Activated naive CD8-positive, alpha-beta T cell (primary cell): Measurements from ENCODE around the gene PPP1R1B.

Source experiments
- H3K27ac Mint-ChIP-seq: one replicate; pipeline ENCODE4 v1.8.0; 2021; ENCODE audit warnings: mixed read lengths
- H3K27me3 Mint-ChIP-seq: one replicate; pipeline ENCODE4 v1.8.0; 2021; ENCODE audit warnings: mixed read lengths
- H3K36me3 Mint-ChIP-seq: one replicate; pipeline ENCODE4 v1.8.0; 2021; ENCODE audit warnings: mixed read lengths
- H3K4me1 Mint-ChIP-seq: one replicate; pipeline ENCODE4 v1.8.0; 2021; ENCODE audit warnings: low read depth, mixed read lengths
- H3K4me3 Mint-ChIP-seq: one replicate; pipeline ENCODE4 v1.8.0; 2021; ENCODE audit warnings: mild to moderate bottlenecking, mixed read lengths
- H3K9me3 Mint-ChIP-seq: one replicate; pipeline ENCODE4 v1.8.0; 2021; ENCODE audit warnings: low read depth, mixed read lengths

PPP1R1B gene

GRCh38 chr17:39618956-39619785 lies 7.6 kb upstream of the PPP1R1B start:
- Mint-ChIP-seq H3K4me1 (peaks cover 11% of the 10 kb centered on the region), H3K27ac (no peak overlapping the region), H3K9me3 (no peaks in the 10 kb centered on the region), H3K36me3 (no peaks in the 10 kb centered on the region), H3K27me3 (no peaks in the 10 kb centered on the region), H3K4me3 (peak overlapping the region; percentile 44)

GRCh38 chr17:39619786-39620101 lies 7.0 kb upstream of the PPP1R1B start:
- H3K4me3 Mint-ChIP-seq = no peak overlapping the region
- H3K27me3 Mint-ChIP-seq = no peaks in the 10 kb centered on the region
- H3K27ac Mint-ChIP-seq = no peak overlapping the region
- peaks cover 11% of the 10 kb centered on the region for H3K4me1 Mint-ChIP-seq
- H3K9me3 Mint-ChIP-seq = no peaks in the 10 kb centered on the region
- H3K36me3 Mint-ChIP-seq = no peaks in the 10 kb centered on the region

GRCh38 chr17:39621523-39622379 lies 5.0 kb upstream of the PPP1R1B start:
- peak overlapping the region; percentile 70 for H3K4me3 Mint-ChIP-seq
- no peaks in the 10 kb centered on the region for H3K36me3 Mint-ChIP-seq

GRCh38 chr17:39622380-39623006 lies 4.3 kb upstream of the PPP1R1B start:
- H3K4me1 Mint-ChIP-seq = peaks cover 20% of the 10 kb centered on the region
- no peaks in the 10 kb centered on the region for H3K36me3 Mint-ChIP-seq
- peak overlapping the region; percentile 70 for H3K4me3 Mint-ChIP-seq
- no peaks in the 10 kb centered on the region for H3K9me3 Mint-ChIP-seq
- no peak overlapping the region for H3K27ac Mint-ChIP-seq
- peaks cover 1% of the 10 kb centered on the region for H3K27me3 Mint-ChIP-seq

More at GRCh38 chr17:39621523-39622379, 5.0 kb upstream of the PPP1R1B start:
- Mint-ChIP-seq H3K4me1 (peaks cover 18% of the 10 kb centered on the region), H3K27me3 (peaks cover 1% of the 10 kb centered on the region), H3K9me3 (no peaks in the 10 kb centered on the region), H3K27ac (no peak overlapping the region)

DNA sequence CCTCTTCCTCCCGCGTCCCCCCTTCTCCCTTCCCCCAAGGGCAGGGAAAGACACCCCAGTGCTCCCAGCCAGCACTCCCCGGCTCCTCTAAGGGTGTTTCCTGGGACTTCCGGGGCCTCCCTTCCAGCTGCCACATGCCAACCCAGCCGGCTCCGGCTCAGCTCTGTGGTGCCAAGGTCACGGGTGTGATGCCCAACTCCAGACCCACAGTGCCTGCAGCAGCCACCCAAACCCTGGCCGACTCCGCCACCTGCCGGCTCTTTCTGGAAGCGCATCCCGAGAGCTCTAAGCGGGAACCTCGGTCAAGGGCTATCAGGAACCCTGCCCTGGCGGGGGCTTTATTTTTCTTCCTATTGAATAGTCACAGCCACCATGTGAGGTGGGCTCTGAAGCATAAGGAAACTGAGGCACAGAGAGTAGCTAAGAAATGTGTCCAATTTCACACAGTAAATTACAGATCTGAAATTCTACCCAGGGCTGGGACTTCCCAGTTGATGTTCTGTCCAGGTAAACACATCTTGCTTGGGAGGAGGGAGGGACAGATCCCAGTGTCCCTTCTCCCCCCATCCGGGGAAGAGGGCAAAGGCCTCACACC lies 3.3 kb upstream of the PPP1R1B start:
- Mint-ChIP-seq H3K27me3 (peaks cover 1% of the 10 kb centered on the region), H3K27ac (no peak overlapping the region), H3K9me3 (no peaks in the 10 kb centered on the region), H3K4me3 (no peak overlapping the region), H3K4me1 (peaks cover 20% of the 10 kb centered on the region), H3K36me3 (no peaks in the 10 kb centered on the region)

GRCh38 chr17:39624313-39624712 lies 2.4 kb upstream of the PPP1R1B start:
- Mint-ChIP-seq H3K4me1 (peaks cover 20% of the 10 kb centered on the region), H3K36me3 (no peaks in the 10 kb centered on the region), H3K27ac (no peak overlapping the region), H3K4me3 (no peak overlapping the region), H3K9me3 (no peaks in the 10 kb centered on the region), H3K27me3 (peaks cover 4% of the 10 kb centered on the region)

DNA sequence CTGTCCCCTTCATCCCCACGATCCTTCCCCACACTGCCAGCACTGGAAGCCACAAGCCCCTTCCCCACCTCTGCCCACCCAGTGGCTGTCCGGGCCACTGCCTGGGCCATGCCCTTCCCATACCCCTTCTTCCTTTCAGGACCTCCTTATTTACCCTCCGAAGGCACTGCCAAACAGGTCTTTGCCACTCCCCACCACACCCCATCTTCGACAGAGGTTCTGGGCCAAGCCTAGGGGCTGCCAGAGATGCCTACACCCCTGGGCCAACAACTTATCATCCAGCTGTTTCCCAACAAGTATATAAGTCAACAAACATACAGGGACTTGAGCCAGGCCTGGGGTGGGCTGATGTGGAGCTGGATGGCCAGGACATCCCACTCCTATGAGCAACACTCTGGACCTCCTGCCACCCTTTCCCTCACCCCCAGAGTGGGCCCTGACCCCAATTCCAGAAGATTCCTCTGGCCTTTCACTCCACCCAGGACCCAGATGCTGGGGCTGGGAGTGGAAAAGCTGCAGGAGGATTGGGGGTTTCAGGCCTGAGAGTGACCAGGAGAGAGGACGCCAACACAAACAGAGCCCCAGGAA lies 1.5 kb upstream of the PPP1R1B start:
- Mint-ChIP-seq H3K27ac (no peak overlapping the region), H3K4me3 (peak overlapping the region; percentile 44), H3K36me3 (no peaks in the 10 kb centered on the region), H3K9me3 (no peaks in the 10 kb centered on the region), H3K4me1 (peaks cover 20% of the 10 kb centered on the region), H3K27me3 (peaks cover 4% of the 10 kb centered on the region)

DNA sequence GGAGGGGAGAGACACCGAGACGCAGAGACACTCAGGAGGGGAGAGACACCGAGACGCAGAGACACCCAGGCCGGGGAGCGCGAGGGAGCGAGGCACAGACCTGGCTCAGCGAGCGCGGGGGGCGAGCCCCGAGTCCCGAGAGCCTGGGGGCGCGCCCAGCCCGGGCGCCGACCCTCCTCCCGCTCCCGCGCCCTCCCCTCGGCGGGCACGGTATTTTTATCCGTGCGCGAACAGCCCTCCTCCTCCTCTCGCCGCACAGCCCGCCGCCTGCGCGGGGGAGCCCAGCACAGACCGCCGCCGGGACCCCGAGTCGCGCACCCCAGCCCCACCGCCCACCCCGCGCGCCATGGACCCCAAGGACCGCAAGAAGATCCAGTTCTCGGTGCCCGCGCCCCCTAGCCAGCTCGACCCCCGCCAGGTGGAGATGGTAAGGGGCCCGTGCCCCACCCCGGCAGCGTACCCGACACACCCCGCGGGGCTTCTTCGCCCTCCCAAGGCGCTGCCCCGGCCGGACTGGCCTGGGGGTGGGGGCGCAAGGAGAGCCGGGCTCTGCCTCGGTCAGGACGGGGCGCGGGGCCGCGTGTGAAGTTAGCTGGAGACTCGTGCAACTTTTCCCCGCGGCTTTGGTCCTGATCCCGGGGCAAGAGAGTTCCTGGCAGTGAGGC lies 427 bp downstream of the PPP1R1B start:
- H3K27me3 Mint-ChIP-seq = peaks cover 7% of the 10 kb centered on the region
- H3K9me3 Mint-ChIP-seq = no peaks in the 10 kb centered on the region
- H3K27ac Mint-ChIP-seq = no peak overlapping the region
- H3K4me3 Mint-ChIP-seq = peak overlapping the region; percentile 75
- H3K36me3 Mint-ChIP-seq = no peaks in the 10 kb centered on the region
- peaks cover 20% of the 10 kb centered on the region for H3K4me1 Mint-ChIP-seq

DNA sequence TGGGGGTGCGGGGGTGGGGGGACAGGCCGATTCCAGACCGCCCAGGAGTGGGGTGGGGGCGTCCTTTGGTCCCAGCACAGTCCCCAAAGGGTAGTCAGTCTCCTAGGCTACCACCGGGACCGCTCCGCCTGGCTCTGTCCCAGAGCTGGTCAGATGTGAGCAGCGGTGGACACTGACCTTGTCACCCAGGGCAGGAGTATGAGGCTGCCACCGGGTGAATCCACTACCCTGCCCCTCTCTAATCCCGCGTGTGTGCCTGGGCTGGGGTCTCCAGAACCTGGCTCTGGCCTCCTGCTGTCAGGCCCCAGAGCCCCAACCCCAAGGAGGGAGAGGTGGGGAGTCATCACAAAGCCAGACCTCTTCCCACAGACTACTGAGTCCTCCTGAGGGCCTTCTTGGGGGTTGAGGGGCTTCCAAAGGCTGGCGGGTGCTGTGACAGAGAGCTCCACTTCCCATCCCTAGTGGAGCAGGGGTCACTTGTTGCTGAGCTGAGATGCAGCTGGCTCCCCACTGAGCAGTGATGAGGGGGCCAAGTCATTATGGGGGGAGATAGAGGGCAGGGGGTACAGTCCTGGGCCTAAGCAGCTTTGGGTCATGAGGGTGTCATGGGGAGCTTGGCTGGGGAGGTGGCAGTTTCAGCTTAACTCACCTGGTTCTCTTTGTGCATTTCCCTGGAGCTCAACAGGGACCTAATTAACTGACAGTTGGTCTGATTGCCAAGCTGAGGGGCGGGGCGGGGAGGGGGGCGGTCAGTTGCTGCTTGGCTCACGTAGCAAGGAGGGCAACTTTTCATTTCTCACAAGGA lies 1.2 kb downstream of the PPP1R1B start:
- Mint-ChIP-seq H3K4me1 (peaks cover 17% of the 10 kb centered on the region), H3K9me3 (no peaks in the 10 kb centered on the region), H3K4me3 (peak overlapping the region; percentile 58), H3K27me3 (peaks cover 7% of the 10 kb centered on the region), H3K36me3 (no peaks in the 10 kb centered on the region), H3K27ac (peak overlapping the region; percentile 28)

DNA sequence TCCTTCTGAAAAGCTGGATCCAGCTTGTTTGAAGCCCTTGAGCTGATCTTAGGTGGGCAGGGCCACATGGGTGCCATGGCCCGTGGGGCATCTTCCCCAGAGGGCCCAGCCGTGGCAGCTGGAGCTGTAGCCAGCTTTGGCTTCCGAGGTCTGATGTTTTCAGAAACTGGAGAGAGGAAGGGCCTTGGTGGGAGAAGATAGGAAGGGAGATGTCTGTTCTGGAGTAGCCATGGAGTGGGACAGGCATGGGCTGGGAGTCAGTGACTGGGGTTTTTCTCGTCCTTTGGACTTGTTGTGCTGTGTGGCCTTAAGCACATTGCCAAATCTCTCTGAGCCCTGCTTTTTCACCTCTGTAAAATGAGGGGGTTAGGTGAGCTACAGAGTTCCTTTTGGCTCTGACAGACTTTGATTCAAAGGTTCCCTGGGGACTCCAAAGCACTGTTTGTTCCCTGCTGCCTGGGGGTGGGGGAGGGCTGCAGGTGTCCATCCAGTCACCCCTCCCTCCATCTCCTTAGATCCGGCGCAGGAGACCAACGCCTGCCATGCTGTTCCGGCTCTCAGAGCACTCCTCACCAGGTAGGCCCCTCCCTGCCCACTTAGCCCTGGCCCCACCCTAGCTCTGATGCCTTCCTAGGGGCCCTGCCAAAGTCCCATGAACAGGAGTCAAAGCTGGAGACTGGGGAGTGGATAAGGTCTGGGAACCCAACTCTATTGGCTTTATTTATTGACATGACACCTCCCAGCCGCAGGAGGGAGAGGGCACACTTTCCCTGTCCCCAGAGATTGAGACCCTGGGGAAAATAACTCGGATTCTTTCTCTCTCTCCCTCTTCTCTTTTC lies 2.1 kb downstream of the PPP1R1B start:
- no peaks in the 10 kb centered on the region for H3K36me3 Mint-ChIP-seq
- H3K4me1 Mint-ChIP-seq = peaks cover 12% of the 10 kb centered on the region
- H3K27me3 Mint-ChIP-seq = peaks cover 7% of the 10 kb centered on the region
- H3K9me3 Mint-ChIP-seq = no peaks in the 10 kb centered on the region
- H3K4me3 Mint-ChIP-seq = no peak overlapping the region
- no peak overlapping the region for H3K27ac Mint-ChIP-seq

GRCh38 chr17:39629494-39629880 lies 2.7 kb downstream of the PPP1R1B start:
- peaks cover 7% of the 10 kb centered on the region for H3K27me3 Mint-ChIP-seq
- no peak overlapping the region for H3K4me3 Mint-ChIP-seq
- no peaks in the 10 kb centered on the region for H3K36me3 Mint-ChIP-seq
- no peaks in the 10 kb centered on the region for H3K9me3 Mint-ChIP-seq
- H3K27ac Mint-ChIP-seq = no peak overlapping the region
- peaks cover 17% of the 10 kb centered on the region for H3K4me1 Mint-ChIP-seq

GRCh38 chr17:39629898-39630297 lies 3.1 kb downstream of the PPP1R1B start:
- H3K9me3 Mint-ChIP-seq = no peaks in the 10 kb centered on the region
- no peak overlapping the region for H3K4me3 Mint-ChIP-seq
- H3K4me1 Mint-ChIP-seq = peaks cover 17% of the 10 kb centered on the region
- peaks cover 7% of the 10 kb centered on the region for H3K27me3 Mint-ChIP-seq
- H3K27ac Mint-ChIP-seq = no peak overlapping the region
- no peaks in the 10 kb centered on the region for H3K36me3 Mint-ChIP-seq

DNA sequence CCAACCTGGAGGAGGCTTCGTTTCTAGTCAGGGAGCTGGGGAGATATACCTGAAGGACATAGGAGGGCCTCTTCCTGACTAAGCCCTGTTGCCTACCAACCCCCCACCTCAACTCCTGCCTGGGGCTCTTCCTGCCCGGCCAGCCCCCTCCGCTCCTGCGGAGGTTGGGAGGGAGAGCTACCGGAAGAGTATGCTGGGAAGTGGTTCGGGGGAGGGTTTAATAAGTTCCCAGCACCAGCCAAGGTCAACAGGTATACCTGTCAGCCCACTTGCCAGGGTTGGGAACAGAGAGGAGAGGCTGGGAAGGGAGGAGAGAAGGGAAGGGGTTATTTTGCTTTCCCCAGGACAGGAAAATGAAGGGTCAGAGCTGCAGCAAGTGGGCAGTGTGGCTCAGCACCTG lies 4.7 kb downstream of the PPP1R1B start:
- H3K4me3 Mint-ChIP-seq = no peak overlapping the region
- peaks cover 6% of the 10 kb centered on the region for H3K27me3 Mint-ChIP-seq
- H3K36me3 Mint-ChIP-seq = no peaks in the 10 kb centered on the region
- H3K27ac Mint-ChIP-seq = no peak overlapping the region
- no peaks in the 10 kb centered on the region for H3K9me3 Mint-ChIP-seq
- peaks cover 19% of the 10 kb centered on the region for H3K4me1 Mint-ChIP-seq
